Prostate gland (tissue), 2 donors: Measurements from ENCODE around the gene TIMP2.

Source experiments
- POLR2A ChIP-seq: fragments of 450-650 bp; IDR thresholded peaks from one replicate; pipeline ENCODE4 v1.6.1; 2016; ENCODE audit warnings: antibody characterized with exemption, mild to moderate bottlenecking
- TF ChIP-seq, protein P1 (sequence below), 4 experiments: fragments of 200-600 bp in 2 of 4; fragments of 450-650 bp in 2 of 4; sonication (generic) in 2 of 4; IDR thresholded peaks; 1 replicate in 3 of 4; 2 replicates in 1 of 4; pipeline ENCODE4 v1.5.1; 2016 to 2019; ENCODE audit warnings: antibody characterized with exemption in 4 of 4, mild to moderate bottlenecking in 2 of 4, moderate library complexity in 2 of 4

DNA sequence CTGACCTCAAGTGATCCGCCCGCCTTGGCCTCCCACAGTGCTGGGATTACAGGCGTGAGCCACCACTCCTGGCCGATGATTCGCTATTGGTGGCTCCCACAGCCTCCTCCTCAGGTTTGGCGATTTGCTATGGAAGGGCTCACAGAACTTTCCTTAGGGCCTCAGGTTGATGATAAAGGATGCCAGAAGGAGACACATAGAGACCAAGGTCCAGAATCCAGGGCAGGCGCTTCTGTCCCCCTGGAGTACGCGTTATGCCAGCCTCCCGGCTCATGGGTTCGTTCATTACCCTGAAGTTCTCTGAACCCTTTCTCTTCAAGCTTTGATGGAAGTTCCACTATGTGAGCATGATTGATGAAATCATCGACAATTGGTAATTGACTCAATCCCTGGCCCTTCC is 34.6 kb upstream of the TIMP2 start:
- no peak for TF ChIP-seq POLR2A
- TF ChIP-seq, protein P1, sequence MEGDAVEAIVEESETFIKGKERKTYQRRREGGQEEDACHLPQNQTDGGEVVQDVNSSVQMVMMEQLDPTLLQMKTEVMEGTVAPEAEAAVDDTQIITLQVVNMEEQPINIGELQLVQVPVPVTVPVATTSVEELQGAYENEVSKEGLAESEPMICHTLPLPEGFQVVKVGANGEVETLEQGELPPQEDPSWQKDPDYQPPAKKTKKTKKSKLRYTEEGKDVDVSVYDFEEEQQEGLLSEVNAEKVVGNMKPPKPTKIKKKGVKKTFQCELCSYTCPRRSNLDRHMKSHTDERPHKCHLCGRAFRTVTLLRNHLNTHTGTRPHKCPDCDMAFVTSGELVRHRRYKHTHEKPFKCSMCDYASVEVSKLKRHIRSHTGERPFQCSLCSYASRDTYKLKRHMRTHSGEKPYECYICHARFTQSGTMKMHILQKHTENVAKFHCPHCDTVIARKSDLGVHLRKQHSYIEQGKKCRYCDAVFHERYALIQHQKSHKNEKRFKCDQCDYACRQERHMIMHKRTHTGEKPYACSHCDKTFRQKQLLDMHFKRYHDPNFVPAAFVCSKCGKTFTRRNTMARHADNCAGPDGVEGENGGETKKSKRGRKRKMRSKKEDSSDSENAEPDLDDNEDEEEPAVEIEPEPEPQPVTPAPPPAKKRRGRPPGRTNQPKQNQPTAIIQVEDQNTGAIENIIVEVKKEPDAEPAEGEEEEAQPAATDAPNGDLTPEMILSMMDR (IDR thresholded peaks at IDR 0.05), result no peak
